Erythroblast (primary cell): ENCODE data around the gene HDAC7.

Experiments used
- GATA1 ChIP-seq: IDR thresholded peaks from 2 replicates; pipeline ENCODE4 v1.6.1; 2011; ENCODE audit warnings: low read depth, mild to moderate bottlenecking, control low read depth, low read length, moderate library complexity
- POLR2A ChIP-seq: IDR thresholded peaks from 2 replicates; pipeline ENCODE4 v1.6.1; 2011; ENCODE audit warnings: mild to moderate bottlenecking, low read length

DNA sequence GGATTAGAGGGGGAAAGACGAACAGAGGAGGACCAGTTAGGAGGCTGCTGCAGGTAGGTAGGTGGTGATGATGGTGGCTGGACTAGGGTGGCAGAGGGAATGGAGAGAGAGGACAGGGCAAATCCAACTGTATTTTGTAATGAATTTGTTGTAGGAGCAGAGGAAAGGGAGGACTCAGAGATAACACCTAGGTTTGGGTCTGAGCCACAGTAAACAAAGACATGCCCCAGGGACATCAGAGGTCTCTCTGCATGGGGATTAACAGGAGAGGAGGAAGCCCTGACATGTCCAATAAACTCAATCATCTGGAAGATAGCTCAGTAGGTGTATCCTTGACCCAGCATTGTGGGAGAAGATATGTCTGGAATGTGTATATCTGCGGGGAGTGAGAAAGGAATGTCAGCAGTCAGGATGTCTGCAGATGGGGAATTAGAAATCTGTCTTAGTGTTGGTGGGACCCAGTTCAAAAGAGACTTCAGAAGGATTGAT is 51.3 kb downstream of the HDAC7 start:
- no peak for TF ChIP-seq POLR2A
- TF ChIP-seq GATA1 = no peak
